Measurements from ENCODE around the gene TSPAN9.

TSPAN9 gene

GRCh38 chr12:3076730-3077571, at the start of gene TSPAN9:
TSPAN9 (plus strand) TSS chr12:3077379; CDS start chr12:3201194, 123,815 bp downstream.
- peak; percentile 95 for DNase-seq (ENCODE audit: low spot score)

GRCh38 chr12:3028108-3028507, 49.1 kb upstream of the TSPAN9 start:
- no peak for DNase-seq (ENCODE audit: low spot score)

GRCh38 chr12:3030821-3031429, 46.3 kb upstream of the TSPAN9 start:
- no peak for DNase-seq (ENCODE audit: low spot score)

- DNase-seq (ENCODE audit: low spot score), result no peak
Measured at GRCh38 chr12:3032161-3032560, 45.0 kb upstream of the TSPAN9 start.

GRCh38 chr12:3032770-3033538, 44.2 kb upstream of the TSPAN9 start:
- DNase-seq (ENCODE audit: low spot score), result no peak

- DNase-seq (ENCODE audit: low spot score), result no peak
Measured at GRCh38 chr12:3033539-3033867, 43.7 kb upstream of the TSPAN9 start.

- peak; percentile 90 for DNase-seq (ENCODE audit: low spot score)
Measured at GRCh38 chr12:3034067-3034750, 43.0 kb upstream of the TSPAN9 start.

GRCh38 chr12:3035171-3035570, 42.0 kb upstream of the TSPAN9 start:
- DNase-seq (ENCODE audit: low spot score), result no peak

- peak; percentile 25 for DNase-seq (ENCODE audit: low spot score)
Measured at GRCh38 chr12:3035815-3036702, 41.1 kb upstream of the TSPAN9 start.

- peak; percentile 12 for DNase-seq (ENCODE audit: low spot score)
Measured at GRCh38 chr12:3036901-3037600, 40.1 kb upstream of the TSPAN9 start.

- DNase-seq (ENCODE audit: low spot score), result peak; percentile 15
Measured at GRCh38 chr12:3038166-3038565, 39.0 kb upstream of the TSPAN9 start.

GRCh38 chr12:3038926-3039510, 38.2 kb upstream of the TSPAN9 start:
- DNase-seq (ENCODE audit: low spot score), result no peak

GRCh38 chr12:3040026-3040656, 37.0 kb upstream of the TSPAN9 start:
- DNase-seq (ENCODE audit: low spot score), result peak; percentile 17

- peak; percentile 36 for DNase-seq (ENCODE audit: low spot score)
Measured at GRCh38 chr12:3040663-3041544, 36.3 kb upstream of the TSPAN9 start.

GRCh38 chr12:3041558-3042164, 35.5 kb upstream of the TSPAN9 start:
- peak; percentile 85 for DNase-seq (ENCODE audit: low spot score)

GRCh38 chr12:3042394-3042793, 34.8 kb upstream of the TSPAN9 start:
- peak; percentile 20 for DNase-seq (ENCODE audit: low spot score)

GRCh38 chr12:3042826-3043225, 34.4 kb upstream of the TSPAN9 start:
- no peak for DNase-seq (ENCODE audit: low spot score)

GRCh38 chr12:3043406-3043805, 33.8 kb upstream of the TSPAN9 start:
- no peak for DNase-seq (ENCODE audit: low spot score)
